GM12892 (cell line): ENCODE measurements around the gene RPS6KC1.

Source experiments
- POLR2A ChIP-seq: IDR thresholded peaks from 2 replicates; pipeline ENCODE4 v1.6.1; 2011; ENCODE audit warnings: low read depth, low read length, control low read depth
- POLR2AphosphoS5 ChIP-seq: IDR thresholded peaks from 2 replicates; pipeline ENCODE4 v1.6.1; 2011; ENCODE audit warnings: low read depth, low read length, control low read depth
- TAF1 ChIP-seq: IDR thresholded peaks from 2 replicates; pipeline ENCODE4 v1.6.1; 2011; ENCODE audit warnings: low read depth, mild to moderate bottlenecking, control low read depth, low read length, borderline replicate concordance

GRCh38 chr1:213119794-213120193, 68.8 kb downstream of the RPS6KC1 start:
- TF ChIP-seq POLR2A, result no peak
- no peak for TF ChIP-seq POLR2AphosphoS5
- TF ChIP-seq TAF1, result no peak
